ENCODE measurements around the gene BNIPL. TPM values are rescaled to one million over a fixed set of nuclear protein-coding genes. Genes with fewer than 3 reads are reported as not detected.

BNIPL gene
- total and polyA plus RNA-seq, 2 of the 13 experiments (the other 11 are each of a cell fraction or from before 2014, with no cell fraction given) = 0.40 to 1.1 TPM

- TF ChIP-seq NFAT5 (CRISPR knock-in tag; IDR thresholded peaks at IDR 0.05) = no peak
- TF ChIP-seq POLR2A (IDR thresholded peaks at IDR 0.05; ENCODE audit: insufficient read depth in 1 of 2, low read depth in 2 of 2, low read length in 2 of 2) = peak; percentile 58 to 77
- TF ChIP-seq KLF6 (CRISPR knock-in tag; IDR thresholded peaks at IDR 0.05) = no peak
- no peak for TF ChIP-seq HNRNPL (IDR thresholded peaks at IDR 0.05; ENCODE audit: low read depth, low read length)
- TF ChIP-seq ZNF652 (CRISPR knock-in tag; IDR thresholded peaks at IDR 0.05; ENCODE audit: borderline replicate concordance, low read depth) = no peak
- 0 out of 2 replicates have a peak, but pooled peaks have one; percentile 12 for TF ChIP-seq CEBPG (CRISPR knock-in tag; IDR thresholded peaks at IDR 0.05)
- no peak for TF ChIP-seq ZFP91 (CRISPR knock-in tag; IDR thresholded peaks at IDR 0.05; ENCODE audit: borderline replicate concordance)
- TF ChIP-seq NCOR1 (IDR thresholded peaks at IDR 0.05; ENCODE audit: borderline replicate concordance, low read length) = no peak
- no peak for TF ChIP-seq RELA (CRISPR knock-in tag; IDR thresholded peaks at IDR 0.05)
- peak; percentile 76 for TF ChIP-seq POLR2G (IDR thresholded peaks at IDR 0.05; ENCODE audit: low read depth, low read length)
- TF ChIP-seq AHR (CRISPR knock-in tag; IDR thresholded peaks at IDR 0.05) = no peak
- peak; percentile 64; the same call in 1 of the 2 replicates for TF ChIP-seq ZBED4 (CRISPR knock-in tag; IDR thresholded peaks at IDR 0.05; ENCODE audit: borderline replicate concordance)
- TF ChIP-seq MATR3 (CRISPR knock-in tag; IDR thresholded peaks at IDR 0.05) = no peak
- TF ChIP-seq MBNL3 (CRISPR knock-in tag; conservative IDR thresholded peaks at IDR 0.05) = no peak
- TF ChIP-seq ZNF44 (CRISPR knock-in tag; IDR thresholded peaks at IDR 0.05) = no peak
- peak; percentile 35; the same call in 1 of the 2 replicates for TF ChIP-seq HNF1B (CRISPR knock-in tag; IDR thresholded peaks at IDR 0.05)
- TF ChIP-seq ZNF260 (CRISPR knock-in tag; IDR thresholded peaks at IDR 0.05; ENCODE audit: borderline replicate concordance, low read depth) = no peak
- TF ChIP-seq DDIT3 (CRISPR knock-in tag; IDR thresholded peaks at IDR 0.05) = no peak
- no peak for TF ChIP-seq GTF3A (CRISPR knock-in tag; conservative IDR thresholded peaks at IDR 0.05)
These were observed 11.2 kb downstream of the BNIPL start, which contains the start of gene C1orf56 (continued) for GRCh38 chr1:151047591-151047924.
